ENCODE data around the gene GPX3.

GRCh38 chr5:151053796-151054462 lies 33.5 kb downstream of the GPX3 start:
- TF ChIP-seq TAF1 (IDR thresholded peaks at IDR 0.05; ENCODE audit: borderline replicate concordance, low read depth, low read length) (no peak), POLR2A (IDR thresholded peaks at IDR 0.05; ENCODE audit: low read depth, low read length) (no peak), POLR2AphosphoS5 (IDR thresholded peaks at IDR 0.05; ENCODE audit: low read depth, low read length) (no peak)
